Activated T-cell treated with anti-CD3 and anti-CD28 coated beads for 48 hours (primary cell): ENCODE data around the gene ACAP1.
"Not testable (repeated sequence)": the region's sequence is repeated elsewhere in the genome, so short reads cannot be mapped to it uniquely, and the experiment has no call there.

Experiments
- DNase-seq: peaks from one replicate; pipeline ENCODE4 v3.0.0-alpha.2; 2020; ENCODE audit warnings: low read depth

Gene ACAP1

DNA sequence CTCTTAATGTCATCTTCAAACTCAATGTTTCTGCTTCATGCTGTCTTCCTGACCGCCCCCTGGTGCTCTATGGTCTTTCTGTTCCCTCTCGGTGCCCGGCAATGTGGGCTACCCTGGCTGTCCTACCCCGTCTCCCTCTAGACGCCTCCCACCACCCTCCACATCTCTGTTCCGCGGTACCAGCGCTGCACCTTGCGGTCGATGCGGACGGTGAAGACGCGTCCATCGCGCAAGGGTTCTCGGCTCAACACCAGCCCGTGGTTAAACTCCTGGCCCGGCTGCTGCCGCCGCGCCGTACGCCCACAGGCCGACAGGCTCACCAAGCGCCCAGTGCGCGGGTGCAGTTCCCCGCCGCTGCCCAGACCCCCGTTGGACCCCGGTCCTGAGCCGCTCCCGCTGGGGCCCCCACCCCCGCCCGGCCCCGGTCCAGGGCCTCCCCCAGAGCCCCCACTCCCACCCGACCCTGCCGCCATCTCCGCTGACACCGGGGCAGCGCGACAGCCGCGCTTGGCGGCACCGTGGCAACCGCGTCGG lies 7.4 kb upstream of the ACAP1 start, which contains the start of gene NEURL4:
Gene NEURL4 (minus strand): TSS at position 496 of the 534 bp plus-strand sequence. CDS start 23 bp downstream, at position 473.
- DNase-seq: no peak

DNA sequence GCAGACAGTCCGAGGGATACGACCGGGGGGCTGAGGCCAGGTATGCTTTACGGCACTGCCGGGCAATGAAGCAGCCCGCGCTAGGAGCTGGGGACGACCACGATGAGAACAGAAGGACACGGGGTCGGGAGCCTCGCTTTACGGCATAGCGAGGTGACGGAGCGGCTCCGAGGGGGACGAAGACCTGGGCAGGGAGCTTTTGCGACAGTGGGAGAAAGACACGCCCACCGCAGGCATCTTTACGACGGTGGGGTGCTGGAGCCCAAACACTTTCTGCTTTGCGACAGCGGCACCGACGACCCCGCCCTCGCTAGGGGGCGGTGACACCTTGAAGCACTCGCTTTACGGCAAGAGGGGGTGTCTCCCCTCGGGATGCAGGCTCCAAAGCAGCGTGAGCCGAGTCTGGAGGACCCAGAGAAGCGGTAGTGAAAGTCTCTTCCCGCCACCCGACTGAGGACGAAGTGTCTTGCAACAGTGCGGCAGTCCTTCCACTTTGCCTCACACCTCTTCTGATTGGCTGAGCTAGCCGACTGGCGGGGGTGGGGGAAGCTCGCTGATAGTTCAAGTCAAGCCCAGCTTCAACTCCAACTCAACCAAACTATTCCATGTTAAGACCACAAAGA lies 6.8 kb upstream of the ACAP1 start:
- peak; percentile 93 for DNase-seq

DNA sequence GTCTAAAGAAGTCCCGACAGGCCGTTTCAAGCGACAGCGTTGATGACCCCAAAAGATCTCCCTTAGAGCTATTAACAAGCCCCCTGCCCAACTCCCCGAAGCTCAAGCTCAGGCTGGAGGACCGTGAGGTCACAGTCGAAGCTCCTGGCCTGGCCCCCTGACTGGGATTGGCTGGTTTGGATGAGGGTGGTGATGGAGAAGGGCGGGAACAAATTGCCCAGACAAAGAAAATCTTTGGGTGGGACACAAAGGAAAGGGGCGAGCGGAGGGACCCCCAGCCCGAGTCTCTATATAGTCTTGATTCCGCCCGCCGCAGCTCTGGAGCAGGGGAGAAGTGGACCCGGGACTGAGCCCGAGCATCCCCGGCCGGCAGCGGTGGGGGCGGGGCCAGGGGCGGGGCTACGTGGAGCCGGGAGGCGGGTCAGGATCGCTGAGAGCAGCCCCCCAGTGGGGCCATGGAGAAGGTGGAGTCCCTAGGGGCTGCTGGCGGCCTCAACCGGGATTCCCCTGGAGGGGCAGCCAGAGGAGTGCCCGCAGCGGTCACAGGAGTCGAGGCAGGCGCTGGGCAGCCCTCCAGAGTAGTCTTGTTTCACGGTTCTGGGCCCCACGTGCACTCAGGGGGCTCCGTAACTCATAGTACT lies 6.2 kb upstream of the ACAP1 start:
- peak; percentile 74 for DNase-seq

DNA sequence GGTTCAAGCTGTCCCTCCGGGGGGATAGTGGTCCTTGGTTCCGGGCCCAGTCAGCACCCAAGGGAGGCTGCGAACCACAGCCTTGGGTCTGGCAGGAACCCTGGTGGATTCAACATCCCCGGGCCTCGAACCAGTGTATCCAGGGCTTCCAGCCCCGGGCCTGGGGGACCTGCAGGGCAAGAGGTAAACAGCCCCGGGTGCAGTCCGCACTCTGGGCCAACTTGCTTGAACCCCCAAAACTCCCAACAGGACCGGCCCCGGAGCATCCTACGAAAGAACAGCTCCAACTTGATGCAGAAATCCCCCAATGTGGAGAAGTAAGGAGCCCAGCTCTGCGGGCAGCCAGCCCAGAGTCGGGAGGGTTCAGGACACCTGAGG lies 5.7 kb upstream of the ACAP1 start:
- DNase-seq: no peak

DNA sequence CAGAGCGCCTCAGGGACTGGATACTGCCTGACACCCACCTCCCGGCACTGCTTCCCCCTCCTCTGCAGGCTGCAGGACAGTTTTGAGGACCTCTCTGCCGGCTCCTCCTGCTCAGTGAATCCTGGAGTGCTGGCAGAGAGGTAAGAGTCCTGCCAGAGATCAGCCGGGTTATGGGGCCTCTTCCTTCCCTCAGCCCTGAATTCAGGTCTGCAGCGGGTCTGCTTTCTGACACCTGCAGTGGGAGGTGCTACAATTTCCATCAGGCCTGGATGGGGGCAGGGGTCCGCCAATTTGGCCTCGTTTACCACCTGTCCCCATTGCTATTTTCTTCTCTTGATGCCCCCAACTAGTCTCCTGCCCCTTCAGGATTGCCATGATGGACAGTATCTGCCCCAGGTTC lies 4.2 kb upstream of the ACAP1 start:
- no peak for DNase-seq

DNA sequence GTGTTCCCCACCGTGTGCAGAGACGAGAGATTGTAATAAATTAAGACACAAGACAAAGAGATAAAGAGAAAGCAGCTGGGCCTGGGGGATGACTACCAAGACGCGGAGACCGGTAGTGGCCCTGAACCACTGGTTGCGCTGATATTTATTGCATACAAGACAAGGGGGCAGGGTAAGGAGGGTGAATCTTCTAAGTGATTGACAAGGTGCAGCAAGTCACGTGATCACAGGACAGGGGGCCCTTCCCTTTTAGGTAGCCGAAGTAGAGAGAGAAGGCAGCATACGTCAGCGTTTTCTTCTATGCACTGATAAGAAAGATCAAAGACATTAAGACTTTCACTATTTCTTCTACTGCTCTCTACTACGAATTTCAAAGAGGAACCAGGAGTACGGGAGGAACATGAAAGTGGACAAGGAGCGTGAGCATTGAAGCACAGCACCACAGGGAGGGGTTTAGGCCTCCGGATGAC lies 3.7 kb upstream of the ACAP1 start:
- not testable (repeated sequence) for DNase-seq

DNA sequence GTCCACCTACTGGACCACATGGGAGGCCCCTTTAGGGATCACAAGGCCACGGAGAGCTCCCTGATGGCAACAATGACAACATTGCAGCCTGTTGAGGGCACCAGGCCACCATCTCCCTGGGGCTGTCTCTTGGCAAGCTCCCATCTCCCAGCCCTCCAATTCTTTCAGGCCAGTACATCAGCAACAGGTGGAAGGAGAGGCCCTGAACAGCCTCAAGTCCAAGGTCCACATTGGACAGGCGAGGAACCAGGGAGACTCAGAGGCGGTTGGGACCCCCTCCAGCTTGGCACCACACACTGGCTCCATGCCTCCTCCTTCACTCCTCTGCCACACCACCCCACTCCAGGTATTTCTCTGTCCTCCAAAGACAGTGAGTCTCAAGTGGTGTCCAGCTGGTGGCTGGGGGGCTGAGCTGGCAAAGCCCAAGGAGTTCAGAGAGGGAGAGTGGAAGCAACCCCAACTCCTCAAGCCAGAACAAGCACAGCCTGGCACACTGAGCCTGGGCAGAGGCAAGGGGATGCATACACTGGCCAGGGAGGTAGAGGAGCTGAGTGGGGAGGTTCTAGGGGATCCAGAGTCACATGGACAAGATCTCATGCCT lies 1.3 kb upstream of the ACAP1 start:
- no peak for DNase-seq

DNA sequence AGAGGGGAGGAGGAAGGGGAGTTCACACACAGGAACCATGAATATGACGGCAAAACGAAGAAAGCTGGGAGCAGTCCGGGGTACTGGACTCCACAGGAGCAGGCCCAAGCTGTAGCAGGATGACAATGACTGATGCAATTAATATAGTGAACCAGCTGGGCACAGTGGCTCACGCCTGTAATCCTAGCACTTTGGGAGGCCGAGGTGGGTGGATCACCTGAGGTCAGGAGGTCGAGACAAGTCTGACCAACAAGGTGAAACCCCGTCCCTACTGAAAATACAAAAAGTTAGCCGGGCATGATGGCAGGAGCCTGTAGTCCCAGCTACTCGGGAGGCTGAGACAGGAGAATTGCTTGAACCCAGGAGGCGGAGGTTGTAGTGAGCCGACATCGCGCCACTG lies 564 bp upstream of the ACAP1 start:
- not testable (repeated sequence) for DNase-seq

DNA sequence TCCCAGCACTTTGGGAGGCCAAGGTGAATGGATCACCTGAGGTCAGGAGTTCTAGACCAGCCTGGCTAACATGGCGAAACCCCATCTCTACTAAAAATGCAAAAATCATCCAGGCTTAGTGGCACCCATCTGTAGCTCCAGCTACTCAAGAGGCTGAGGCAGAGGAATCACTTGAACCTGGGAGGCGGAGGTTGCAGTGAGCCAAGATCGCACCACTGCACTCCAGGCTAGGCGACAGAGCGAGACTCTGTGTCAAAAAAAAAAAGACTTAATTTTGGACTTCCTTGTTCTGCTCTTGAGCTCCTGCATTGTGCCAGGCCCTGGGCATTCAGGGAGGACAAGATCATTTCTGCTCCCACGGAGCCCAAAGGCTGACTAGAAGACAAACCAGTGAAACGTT lies 1.3 kb downstream of the ACAP1 start:
- not testable (repeated sequence) for DNase-seq

DNA sequence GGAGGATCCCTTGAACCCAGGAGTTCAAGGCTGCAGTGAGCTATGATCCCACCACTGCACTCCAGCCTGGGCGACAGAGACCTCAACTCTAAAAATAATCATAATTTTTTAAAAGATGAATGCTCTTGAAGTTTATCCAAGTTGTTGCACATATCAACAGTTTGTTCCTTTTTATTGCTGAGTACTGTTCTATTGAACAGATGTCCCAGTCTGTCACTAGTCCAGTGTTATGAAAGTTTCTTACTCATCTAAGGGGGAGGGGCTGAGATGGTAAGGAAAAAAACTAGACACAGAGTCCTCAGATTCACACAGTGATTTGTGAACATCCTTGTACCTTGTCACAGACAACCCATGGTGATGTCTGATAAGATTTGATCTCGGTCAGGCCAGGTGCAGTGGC lies 3.9 kb downstream of the ACAP1 start:
- no peak for DNase-seq

DNA sequence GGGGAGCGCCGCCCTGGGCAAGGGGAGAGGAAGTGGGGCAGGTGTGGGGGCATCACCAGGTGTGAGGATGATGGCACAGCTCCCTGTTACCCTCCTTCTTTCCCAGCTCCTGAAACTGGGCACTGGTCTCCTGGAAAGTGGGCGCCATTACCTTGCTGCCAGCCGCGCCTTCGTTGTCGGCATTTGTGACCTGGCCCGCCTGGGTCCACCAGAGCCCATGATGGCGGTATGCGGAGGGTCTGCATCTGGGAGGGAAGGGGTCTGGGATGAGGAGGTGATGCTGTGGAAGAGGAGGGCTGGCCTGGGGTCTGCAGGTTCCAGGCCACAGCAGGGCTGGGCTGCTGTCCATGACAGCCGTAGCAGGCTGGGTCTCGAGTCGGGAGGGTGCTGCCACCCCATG lies 5.5 kb downstream of the ACAP1 start:
- no peak for DNase-seq

DNA sequence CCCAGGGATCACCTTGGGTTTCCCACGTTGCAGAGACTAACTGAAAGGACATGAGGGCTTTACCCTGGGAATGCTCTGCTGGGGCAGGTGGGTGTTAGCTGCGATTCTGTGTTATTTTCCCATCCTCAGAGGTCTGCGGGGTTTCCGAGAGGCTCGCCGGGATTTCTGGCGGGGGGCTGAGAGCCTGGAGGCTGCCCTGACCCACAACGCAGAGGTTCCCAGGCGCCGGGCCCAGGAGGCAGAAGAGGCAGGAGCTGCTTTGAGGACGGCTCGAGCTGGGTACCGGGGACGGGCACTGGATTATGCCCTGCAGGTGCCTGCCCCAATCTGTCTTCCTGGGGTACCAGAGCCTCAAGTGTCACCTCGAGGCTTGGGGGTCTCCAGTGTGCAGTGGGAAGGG lies 6.9 kb downstream of the ACAP1 start:
- DNase-seq: no peak

DNA sequence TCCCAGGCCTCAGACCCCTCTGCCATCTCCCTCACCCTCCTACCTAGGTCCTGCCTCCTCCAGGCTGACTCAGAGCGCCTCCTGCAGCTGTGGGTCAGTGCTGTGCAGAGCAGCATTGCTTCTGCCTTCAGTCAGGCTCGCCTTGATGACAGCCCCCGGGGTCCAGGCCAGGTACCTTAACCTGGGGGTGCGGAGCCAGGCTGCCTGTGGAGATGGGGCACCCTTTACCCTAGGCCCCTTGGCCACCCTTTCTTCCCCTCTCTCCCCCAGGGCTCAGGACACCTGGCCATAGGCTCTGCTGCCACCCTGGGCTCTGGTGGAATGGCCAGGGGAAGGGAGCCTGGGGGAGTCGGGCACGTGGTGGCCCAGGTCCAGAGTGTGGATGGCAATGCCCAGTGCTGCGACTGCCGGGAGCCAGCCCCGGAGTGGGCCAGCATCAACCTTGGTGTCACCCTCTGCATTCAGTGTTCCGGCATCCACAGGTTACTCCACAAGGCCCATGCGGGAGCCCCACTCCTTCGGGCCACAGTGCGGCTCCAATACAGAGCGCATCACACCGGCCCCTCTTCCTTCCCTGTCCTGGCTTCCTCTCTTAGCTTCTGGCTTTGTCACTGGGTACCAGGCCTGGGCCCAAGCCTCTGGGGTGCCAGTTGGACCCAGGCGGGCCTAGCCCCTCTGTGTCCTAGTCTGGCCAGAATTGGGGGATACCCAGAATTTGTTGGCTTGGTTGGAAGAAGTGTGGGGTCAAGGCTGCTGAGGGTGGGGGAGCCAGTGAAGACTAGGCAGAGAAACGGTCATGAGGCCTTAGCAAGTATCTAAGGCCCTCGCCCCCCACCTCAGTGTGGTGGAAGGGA lies 10.7 kb downstream of the ACAP1 start:
- DNase-seq: no peak

DNA sequence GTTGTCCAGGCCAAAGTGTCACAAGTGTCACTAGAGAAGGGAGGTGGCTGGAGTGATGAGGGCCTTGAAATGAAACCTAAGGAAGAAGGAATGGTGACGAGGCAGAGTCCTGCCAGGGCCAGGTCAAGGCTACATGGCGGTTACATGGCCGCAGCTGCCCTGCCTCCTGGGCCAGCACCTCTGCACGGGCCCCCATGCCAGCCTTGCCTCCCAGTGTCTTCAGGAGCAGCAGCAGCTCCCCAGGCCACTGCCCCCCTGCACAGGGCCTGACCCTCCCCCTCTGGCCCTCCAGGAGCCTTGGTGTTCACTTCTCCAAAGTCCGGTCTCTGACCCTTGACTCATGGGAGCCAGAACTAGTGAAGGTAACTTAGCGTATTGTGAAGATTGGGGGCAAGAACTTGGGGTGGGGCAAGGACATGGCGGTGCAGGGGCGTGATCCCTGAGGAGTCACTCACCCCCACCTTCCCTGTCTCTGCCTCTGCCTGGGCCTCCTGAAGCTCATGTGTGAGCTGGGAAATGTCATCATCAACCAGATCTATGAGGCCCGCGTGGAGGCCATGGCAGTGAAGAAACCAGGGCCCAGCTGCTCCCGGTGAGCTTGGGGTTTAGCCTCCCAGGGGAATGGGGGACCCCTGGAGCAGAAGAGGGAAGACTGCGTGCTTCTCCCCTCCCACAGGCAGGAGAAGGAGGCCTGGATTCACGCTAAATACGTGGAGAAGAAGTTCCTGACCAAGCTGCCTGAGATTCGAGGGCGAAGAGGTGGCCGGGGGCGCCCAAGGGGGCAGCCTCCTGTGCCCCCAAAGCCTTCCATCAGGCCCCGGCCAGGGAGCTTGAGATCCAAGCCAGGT lies 11.5 kb downstream of the ACAP1 start:
- no peak for DNase-seq

DNA sequence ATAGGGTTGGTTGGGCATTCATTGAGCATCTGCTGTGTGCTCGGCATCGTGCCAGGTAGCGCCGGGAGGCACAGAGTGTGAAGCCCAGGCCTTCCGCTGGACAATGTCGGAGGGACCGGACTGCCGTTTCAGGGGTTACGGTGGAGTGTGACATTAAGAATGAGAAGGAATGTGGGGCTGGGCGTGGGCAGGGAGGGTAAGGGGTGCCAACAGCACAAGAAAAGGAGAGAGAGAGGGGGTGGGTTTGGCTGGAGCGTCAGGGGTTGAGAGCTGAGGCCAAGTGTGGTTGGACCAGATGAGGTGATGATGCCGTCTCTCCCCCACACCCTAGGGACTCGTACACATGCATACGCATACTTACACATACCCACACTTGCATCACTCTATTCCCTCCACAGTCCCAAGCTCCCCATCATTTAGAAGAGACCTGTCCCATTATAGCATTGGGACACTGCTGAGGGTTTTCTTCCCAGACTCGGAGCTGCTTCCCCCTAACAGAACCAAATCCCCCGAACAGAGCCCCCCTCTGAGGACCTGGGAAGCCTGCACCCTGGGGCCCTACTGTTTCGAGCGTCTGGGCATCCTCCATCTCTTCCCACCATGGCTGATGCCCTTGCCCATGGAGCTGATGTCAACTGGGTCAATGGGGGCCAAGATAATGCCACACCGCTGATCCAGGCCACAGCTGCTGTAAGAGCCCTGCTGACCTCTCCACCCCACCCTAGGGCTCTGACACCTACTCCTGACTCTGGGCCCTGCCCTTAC lies 12.3 kb downstream of the ACAP1 start:
- DNase-seq: no peak

DNA sequence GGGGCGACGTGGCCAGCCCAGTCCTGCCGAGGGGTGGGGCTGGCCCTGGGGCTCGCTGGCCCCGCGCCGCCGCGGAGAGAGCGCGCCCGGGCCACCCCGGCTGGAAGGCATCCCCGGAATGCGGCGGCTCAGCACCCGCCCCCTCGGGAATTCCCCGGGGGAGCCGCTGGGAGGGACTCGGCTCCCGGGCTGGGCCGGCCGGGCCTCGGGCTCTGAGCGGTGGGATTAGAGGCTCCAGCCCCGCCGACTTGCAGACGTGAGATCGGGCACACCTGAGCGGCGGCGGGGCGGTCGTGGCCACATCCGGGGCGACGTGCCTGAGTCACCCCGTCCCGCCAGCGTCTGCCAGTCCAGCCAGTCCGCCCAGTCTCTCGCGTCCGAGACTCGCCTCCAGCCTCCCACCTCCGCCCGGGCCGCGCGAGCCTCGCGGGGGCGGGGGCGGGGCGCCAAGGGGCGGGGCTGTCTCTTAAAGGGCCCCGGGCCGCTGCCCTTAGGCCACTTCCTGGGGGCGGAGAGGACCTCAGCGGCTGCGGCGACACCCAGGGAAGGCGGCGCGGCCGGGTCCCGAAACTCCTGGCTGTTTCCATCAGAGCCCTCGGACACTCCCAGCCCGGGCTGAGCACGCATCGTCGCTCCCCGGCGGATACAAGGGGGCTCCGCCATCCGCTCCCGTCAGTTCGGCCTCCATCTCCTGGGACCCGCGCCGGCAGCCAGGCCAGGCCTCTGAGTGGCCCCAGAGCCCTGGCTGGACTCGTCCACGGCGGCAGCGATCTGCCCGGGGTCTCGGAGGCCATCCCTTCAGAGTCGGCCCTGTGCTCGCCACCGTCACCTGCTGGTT lies 15.6 kb downstream of the ACAP1 start, which contains the start of gene KCTD11:
Gene KCTD11 (plus strand): TSS at position 498 of the 838 bp plus-strand sequence.
- DNase-seq: peak; percentile 77

DNA sequence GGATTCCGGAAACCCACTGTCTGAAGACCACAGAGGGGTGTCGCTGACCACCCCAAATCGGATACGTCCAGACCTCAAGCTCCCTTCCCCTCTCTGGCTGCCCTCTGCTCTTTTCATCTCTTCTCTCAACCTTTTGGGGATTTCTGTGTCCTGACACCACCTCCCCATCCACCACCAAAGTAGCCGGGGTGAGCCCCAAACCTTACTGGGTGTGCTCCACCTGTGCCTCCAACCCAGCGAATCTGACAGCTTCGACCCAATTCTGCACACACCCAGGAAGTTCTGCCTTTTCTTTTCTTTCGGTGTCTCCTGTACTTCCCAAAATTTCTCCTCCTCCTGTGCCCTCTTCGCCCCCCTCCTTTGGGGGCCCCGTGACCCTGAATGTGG lies 16.2 kb downstream of the ACAP1 start:
- DNase-seq: no peak

DNA sequence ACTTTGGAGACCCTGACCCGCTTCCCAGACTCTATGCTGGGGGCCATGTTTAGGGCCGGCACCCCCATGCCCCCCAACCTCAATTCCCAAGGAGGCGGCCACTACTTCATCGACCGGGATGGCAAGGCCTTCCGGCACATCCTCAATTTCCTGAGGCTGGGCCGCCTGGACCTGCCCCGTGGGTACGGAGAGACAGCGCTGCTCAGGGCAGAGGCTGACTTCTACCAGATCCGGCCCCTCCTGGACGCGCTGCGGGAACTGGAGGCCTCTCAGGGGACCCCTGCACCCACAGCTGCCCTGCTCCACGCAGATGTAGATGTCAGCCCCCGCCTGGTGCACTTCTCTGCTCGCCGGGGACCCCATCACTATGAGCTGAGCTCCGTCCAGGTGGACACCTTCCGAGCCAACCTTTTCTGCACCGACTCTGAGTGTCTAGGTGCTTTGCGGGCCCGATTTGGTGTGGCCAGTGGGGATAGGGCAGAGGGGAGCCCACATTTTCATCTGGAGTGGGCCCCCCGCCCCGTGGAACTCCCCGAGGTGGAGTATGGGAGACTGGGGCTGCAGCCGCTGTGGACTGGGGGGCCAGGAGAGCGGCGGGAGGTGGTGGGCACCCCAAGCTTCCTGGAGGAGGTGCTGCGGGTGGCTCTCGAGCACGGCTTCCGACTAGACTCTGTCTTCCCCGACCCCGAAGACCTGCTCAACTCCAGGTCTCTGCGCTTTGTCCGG lies 16.7 kb downstream of the ACAP1 start:
- no peak for DNase-seq
